ENCODE measurements around the gene PROZ.
"Not testable (repeated sequence)": the region's sequence is repeated elsewhere in the genome, so short reads cannot be mapped to it uniquely, and the experiment has no call there.

The PROZ gene

DNA sequence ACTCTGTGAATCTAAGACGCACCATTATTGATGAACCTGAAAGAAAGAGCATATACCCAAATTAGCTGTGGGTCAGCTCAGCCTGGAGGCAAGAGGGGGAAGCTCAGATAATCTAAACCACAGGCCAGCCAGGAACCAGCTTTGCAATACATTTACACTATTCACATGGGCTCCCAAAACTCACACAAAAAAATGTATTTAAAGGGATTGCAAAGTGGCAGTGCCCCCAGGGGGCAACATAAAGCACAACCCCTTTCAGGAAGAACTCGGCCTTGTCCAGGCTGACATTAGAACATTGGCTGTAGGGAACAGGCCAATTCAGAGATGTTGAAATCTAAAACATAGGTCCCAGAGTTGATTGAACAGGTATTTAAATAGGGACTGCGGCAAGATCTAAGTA is 3.2 kb upstream of the PROZ start:
- DNase-seq (ENCODE audit: low read depth in 3 of 3) = no peak

DNA sequence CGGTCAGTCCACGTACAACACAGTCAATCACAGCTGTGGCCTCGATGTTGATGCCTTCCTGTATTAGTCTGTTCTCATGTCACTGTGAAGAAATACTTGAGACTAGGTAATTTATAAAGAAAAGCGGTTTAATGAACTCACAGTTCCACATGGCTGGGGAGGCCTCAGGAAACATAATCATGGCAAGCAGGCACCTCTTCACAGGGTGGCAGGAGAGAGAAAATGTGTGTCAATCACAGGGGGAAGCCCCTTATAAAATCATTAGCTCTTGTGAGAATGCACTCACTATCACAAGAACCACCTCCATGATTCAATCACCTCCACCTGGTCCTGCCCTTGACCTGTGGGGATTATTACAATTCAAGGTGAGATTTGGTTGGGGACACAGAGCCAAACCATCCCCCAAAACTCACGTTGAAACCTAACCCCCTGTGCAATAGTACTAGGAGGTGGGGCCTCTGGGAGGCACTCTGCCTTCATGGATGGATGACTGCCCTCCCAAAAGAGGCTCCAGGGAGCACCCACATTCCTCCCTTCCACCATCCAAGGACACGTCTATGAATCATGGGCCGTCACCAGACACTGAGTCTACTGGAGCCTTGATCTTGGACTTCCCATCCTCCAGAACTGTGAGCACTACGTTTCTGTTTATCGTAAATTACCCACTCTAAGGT is 2.3 kb upstream of the PROZ start:
- DNase-seq (ENCODE audit: low read depth in 3 of 3) = no peak

DNA sequence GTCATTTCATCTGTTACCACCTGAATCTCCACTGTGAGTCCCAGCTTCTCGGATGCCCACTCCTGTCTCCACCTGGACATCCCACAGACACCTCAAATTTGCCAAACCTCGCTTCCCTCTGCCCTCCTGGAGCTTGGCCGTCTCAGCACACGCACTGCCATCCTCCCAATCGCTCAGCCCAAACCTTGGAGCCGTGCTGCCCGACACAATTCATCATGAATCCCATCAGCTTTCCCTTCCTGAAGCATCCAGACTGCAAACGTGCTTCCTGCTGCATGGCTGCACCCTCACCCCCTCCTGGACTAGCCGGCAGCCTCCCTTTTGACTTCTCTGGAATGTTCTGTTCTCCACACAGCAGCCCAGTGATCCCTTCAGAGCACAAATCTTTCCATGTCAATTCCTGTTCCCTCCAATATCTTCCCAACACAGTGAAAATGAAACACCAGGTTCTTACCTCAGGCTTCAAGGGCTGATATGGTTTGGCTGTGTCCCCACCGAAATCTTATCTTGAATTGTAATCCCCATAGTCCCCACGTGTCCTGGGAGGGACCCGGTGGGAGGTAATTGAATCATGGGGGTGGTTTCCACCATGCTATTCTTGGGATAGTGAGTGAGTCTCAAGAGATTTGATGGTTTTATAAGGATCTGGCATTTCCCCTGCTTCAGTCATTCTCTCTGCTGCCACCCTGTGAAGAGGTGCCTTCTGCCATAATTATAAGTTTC is 1.1 kb upstream of the PROZ start:
- no peak for DNase-seq (ENCODE audit: low read depth in 3 of 3)

DNA sequence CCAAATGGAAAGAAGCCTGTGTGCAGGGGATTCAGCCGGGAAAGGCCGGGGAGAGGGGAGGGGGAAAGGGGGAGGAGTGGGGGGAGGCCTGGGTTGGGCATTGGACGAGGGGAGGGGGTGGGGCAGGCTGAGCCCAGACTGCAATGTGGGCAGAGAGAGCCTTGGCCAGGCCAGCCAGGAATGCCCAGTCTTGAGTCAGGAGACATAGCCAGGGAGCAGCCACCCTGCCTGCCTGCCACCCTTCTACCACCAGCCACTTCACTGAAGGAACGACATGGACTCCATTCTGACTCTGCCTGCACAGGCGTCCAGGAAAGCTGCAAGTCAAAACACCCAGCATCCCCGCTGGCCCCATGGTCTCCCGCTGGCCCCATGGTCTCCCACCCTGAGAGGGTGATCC is 498 bp downstream of the PROZ start:
- DNase-seq (ENCODE audit: low read depth in 3 of 3) = no peak

DNA sequence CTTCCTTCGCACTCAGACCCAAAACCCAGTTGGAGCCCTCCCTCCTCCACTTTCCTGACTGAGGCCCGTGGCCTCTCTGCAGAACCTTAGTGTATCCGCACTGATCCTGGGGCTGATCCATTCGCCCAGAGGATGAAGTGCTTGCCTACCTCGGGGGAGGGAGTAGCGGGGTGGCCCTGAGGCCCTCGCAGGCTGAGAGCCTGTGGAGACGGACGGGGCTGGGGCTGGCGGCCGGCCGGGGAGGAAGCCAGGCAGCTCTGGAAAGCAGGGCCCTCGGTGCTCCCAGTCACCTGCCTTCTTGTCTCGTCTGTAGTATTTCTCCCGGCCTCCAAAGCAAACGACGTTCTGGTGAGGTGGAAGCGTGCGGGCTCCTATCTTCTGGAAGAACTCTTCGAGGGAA is 1.3 kb downstream of the PROZ start:
- no peak for DNase-seq (ENCODE audit: low read depth in 3 of 3)

DNA sequence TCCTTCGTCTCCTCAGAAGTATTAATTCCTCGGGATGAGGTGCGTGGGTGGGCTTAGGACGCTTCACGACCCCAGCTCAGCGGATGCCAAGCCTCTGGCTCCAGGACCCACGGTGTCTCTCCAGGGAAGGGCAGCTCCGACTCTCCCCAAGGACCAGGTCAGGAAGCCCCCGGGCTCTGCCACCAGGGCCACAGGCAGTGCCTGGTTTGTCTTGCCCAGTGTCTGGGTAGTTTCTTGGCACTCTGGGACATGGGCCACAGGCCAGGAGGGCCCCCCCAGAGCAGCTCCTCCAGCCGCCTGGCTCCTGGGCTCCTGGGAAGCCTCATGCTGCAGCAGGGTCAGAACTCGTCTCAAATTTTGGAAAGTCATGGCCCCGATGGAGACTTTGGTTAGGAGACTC is 2.5 kb downstream of the PROZ start:
- DNase-seq (ENCODE audit: low read depth in 3 of 3) = no peak

DNA sequence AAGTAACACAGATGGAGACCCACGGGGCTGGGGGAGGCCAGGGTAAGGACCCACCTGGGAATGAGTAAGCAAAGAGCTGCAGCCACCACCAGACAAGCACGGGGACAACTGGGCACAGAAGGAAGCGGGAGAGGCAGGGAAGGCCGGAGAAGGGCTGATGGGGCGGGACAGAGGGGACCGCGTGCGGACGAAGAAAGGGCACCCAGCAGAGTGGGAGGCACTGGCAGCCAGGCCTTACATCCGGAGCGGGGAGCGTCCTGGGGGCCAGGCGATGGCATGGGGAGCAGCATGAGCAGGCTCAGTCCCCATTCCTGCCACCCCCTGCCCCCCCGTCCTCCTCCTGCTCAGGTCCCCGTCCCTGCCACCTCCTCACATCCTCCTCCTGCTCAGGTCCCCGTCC is 3.0 kb downstream of the PROZ start:
- DNase-seq (ENCODE audit: low read depth in 3 of 3) = no peak

DNA sequence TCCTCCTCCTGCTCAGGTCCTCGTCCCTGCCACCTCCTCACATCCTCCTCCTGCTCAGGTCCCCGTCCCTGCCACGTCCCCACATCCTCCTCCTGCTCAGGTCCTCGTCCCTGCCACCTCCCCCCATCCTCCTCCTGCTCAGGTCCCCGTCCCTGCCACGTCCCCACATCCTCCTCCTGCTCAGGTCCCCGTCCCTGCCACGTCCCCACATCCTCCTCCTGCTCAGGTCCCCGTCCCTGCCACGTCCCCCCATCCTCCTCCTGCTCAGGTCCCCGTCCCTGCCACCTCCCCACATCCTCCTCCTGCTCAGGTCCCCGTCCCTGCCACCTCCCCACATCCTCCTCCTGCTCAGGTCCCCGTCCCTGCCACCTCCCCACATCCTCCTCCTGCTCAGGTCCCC is 3.5 kb downstream of the PROZ start:
- not testable (repeated sequence) for DNase-seq (ENCODE audit: low read depth in 3 of 3)

DNA sequence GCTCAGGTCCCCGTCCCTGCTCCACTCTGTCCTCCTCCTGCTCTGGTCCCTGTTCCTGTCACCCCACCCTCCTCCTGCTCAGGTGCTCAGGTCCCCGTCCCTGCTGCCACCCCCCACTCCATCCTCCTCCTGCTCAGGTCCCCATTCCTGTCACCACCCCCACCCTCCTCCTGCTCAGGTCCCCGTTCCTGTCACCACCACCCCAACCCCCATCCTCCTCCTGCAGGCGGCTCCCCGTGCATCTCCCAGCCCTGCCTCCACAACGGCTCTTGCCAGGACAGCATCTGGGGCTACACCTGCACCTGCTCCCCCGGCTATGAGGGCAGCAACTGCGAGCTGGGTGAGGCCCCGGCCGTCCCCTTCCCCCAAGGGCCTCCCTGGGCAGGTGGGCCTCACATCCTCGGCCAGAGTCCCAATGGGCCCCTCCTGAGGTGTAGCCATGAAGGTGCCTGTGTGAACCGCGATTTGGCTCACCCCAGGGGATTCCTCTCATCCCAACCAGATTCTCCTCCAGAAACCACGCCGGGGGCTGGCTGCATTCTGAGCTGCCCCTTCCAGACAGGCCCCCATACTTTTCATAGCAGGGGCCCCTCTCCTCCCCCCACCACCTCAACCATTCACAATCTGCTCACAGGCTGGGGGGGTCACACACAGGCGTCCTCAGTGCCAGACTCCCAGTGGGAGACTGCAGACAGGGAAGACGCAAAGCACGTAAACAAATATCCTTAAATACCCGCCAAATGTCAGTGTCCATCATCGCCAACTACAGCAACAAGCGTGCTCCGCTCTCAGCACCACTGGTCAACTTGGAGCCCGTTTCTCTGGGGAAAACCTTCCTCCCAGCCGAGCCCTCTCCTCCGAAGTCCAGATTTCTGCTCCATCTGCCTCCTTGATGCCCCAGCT is 4.6 kb downstream of the PROZ start:
- DNase-seq (ENCODE audit: low read depth in 3 of 3) = no peak

DNA sequence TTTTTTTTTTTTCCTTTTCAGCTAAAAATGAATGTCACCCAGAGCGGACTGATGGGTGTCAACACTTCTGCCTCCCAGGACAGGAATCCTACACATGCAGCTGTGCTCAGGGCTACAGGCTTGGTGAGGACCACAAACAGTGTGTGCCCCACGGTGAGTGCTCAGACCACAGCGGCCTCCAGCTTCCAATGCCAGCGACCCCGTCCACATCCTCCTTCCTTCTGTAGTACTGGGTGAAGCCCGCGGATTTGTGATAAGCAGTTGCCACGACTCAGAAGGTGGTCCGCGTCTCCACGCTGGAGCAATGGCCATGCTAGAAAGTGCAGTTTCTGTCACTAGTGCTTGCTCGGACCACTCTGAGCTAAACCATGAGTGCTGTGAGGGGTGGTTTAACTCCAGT is 6.0 kb downstream of the PROZ start:
- no peak for DNase-seq (ENCODE audit: low read depth in 3 of 3)

DNA sequence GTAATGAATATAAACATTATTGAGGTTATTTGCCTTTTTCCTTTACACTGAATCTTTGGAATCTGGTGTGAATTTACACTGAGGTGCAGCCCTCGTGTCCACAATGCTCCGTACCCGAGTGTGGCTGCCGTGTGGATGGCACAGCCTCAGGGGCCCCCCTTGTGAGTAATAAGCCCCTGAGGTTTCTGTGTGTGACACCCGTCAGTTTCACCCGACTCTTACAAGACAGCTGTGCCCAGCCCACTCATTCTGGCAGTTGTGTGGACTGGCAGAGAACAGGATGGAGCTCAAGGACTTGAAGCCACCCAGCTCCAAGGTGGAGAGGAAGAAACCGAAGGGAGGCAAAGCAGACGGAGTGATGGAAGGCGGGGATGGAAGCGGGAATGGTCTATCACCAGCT is 7.8 kb downstream of the PROZ start:
- DNase-seq (ENCODE audit: low read depth in 3 of 3) = no peak

DNA sequence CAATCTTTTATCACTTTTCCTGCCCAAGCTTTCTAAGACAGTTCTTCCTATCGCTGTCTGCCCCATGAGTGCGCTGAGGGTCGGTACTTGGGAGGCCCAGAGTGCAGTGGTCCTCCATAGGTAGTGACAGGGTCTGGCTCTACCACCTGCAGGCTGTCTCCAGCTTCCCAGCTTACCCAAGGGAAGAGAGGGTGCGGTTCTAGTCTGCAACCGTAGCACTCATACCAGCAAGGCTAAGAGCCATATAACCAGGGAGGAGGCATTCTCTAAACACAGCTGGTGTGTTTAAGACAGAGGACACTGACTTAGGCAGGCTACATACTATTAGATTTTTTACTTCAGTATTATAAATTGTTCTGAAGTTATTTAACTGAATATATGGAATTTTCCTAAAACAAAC is 8.2 kb downstream of the PROZ start:
- DNase-seq (ENCODE audit: low read depth in 3 of 3) = no peak

DNA sequence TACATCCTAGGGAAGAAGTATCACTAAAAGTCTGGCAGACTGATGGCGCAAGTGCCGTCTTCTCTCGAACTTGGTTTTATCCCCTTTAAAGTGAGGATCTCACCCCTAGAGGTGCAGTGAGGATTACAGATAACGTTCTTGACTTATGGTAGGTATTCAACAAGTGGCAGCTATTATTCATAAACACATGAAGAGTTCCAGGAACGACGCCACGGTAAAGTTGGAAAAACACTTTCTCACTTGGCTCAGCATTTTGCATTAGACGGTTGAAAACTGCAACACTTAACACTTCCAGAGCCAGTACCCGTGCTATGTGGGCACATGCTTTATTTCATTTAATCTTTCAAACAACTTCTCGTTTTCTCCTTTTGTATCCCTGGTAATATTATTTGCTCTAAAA is 8.7 kb downstream of the PROZ start:
- no peak for DNase-seq (ENCODE audit: low read depth in 3 of 3)

DNA sequence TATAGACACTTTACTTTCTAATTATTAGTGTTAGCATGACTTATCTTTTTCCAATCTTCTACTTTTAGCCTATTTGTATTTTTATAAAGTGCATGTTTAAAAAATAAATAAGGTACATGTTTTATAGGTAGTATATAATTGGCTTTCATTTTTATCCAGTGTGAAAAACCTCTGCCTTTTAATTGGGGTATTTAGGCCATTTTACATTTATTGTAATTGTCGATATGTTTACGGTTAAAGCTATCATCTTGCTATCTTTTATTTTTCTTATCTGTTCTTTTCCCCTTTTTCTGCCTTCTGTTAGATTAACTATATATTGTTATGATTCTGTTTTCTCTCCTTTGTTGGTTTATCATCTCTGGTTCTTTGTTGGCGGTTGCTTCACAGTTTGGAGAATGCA is 9.1 kb downstream of the PROZ start:
- no peak for DNase-seq (ENCODE audit: low read depth in 3 of 3)

DNA sequence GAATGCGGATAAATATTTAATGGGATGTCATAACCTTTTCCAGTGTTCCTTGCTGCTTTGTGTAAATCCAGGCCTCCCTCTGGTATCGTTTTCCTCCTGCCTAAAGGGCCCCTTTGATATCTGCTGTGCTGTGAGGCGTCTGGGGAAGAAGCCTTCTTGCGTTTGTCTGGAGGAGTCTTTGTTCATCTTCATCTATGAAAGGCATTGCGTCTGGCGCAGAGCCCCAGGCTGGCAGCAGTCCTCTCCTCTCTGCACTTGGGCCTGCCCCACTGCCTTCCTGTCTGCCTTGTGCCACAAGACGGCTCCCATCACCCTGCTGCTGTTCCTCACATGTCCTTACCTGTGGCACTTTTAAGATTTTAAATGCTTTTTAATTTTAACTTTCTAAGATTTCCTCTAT is 9.8 kb downstream of the PROZ start:
- DNase-seq (ENCODE audit: low read depth in 3 of 3) = no peak

DNA sequence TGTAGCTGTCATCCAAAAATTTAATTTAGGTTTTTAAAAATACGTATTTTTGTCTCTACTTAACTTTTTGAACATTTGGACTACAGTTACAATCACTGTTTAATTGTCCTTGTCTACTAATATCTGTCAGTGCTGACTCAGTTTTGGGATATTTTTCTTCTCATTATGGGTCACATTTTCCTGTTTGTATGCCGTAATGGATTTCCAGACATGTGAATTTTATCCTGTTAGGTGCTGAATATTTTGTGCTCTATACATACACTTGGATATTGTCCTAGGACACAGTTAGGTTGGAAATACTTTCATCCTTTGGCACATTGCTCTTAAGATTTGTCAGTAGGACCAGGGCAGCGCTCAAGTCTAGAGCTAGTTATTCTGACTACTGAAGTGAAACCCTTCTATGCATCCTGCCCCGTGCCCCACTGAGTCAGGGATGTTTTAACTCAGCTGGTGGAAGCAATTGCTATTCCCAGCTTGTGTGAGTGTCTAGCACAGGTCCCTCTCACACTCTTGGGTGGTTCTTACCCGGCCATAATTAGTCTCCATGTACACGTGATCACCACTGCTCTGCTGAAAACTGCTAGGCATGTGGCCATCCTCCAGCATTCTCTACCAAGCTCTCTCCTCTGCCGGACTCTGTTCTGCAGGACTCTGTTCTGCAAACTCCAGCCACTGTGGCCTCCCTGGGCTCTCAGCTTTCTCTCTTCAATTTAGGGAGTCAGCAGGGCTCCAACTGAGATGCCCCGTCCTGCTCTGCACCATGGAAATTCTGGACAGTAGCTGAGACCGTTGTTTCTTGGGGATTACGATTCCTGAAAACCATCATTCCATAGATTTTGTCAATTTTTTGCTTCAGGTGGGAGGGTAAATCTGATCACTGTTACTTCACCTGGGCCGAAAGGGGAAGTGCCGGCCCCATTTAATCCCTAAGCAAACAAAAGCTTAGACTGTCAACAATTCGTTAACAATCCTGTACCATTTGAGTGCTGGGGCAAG is 11.1 kb downstream of the PROZ start:
- DNase-seq (ENCODE audit: low read depth in 3 of 3) = no peak

DNA sequence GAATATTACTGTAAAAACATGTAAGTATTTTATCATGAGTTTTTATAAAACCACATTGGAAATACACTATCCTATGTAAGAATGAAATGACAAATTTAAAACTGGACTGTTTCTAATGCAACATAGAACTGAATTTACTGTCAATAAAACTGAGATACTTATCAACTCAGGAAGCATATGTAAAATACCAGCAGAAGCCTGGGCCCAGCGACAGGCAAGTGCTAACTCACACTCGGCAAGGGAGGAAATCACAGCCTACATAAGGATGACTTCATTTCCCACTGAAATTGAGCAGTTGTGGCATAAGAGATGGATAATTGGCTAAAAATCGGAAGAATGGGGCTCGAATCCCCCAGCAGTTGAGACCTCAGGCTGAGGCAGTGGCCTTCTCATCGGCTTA is 12.1 kb downstream of the PROZ start:
- DNase-seq (ENCODE audit: low read depth in 3 of 3) = no peak

DNA sequence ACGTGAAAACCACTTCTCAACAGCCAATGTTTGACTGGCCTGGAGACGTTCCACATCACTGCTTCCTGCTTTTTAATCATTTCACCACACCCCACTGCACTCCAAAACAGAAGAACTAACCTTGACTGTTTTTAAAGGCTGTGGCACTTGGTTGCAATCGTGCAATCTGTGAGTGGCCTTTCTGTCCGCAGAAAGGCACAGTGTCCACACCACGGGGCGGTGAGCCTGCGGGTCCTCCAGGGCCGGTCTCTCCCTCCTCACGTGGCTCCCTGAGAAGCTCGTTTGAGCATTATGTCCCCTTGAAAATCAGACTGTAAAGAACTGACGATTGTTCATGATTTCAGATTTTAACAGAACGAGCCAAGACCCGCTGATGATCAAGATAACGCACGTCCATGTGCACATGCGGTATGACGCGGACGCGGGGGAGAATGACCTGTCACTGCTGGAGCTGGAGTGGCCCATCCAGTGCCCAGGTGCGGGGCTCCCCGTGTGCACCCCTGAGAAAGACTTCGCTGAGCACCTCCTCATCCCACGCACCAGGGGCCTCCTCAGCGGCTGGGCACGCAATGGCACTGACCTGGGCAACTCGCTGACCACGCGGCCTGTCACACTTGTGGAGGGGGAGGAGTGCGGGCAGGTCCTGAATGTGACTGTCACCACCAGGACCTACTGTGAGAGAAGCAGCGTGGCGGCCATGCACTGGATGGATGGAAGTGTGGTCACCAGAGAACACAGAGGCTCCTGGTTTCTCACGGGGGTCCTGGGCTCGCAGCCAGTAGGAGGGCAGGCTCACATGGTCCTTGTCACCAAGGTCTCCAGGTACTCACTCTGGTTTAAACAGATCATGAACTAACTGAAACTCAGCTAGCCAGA is 13.0 kb downstream of the PROZ start:
- DNase-seq (ENCODE audit: low read depth in 3 of 3) = no peak

DNA sequence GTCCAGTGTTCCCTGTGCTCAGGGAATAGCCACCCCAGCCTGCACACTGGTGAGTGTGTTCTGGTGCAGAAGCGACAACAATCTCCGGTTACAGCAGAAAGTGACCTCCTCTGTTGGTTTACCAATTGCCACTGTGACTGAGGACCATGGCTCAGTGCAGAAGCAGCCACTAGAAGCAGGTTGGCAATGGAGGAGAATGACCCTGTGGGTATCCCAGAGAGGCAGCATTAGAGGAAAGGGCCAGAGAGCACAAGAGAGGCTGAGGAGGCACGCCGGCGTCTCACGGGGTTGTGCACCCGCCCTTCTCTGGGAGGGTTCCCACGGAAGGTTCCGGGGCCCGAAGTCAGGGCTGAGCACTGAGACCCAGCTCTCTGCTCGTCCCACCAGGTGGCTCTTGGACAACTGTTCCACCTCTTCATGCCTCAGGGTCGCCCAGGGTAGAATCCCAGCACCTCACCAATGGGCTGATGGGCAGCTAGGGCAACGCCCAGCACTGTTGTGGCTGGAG is 14.0 kb downstream of the PROZ start:
- no peak for DNase-seq (ENCODE audit: low read depth in 3 of 3)

DNA sequence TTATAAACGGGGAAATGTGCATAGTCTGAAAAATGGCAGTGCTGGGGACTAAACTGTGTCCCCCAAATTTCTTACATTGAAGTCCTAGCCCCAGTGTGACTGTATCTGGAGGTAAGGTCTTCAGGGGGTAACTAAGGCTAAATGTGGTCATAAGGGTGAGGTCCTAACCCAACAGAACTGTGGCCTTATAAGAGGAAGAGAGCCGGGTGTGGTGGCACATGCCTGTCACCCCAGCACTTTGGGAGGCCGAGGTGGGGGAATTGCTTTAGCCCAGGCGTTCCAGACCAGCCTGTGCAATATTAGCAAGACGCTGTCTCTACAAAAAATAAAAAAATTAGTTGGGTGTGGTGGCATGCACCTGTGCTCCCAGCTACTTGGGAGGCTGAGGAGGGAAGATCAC is 17.8 kb downstream of the PROZ start:
- peak in 1 of 3 experiments; percentile 26 for DNase-seq (ENCODE audit: low read depth in 3 of 3)
